ENCODE measurements around the gene MALSU1. TPM values are rescaled to one million over a fixed set of nuclear protein-coding genes. Genes with fewer than 3 reads are reported as not detected.

The MALSU1 gene
- polyA plus RNA-seq, 1 of the 3 experiments (the other 2 are of a cell fraction): 102 TPM

DNA sequence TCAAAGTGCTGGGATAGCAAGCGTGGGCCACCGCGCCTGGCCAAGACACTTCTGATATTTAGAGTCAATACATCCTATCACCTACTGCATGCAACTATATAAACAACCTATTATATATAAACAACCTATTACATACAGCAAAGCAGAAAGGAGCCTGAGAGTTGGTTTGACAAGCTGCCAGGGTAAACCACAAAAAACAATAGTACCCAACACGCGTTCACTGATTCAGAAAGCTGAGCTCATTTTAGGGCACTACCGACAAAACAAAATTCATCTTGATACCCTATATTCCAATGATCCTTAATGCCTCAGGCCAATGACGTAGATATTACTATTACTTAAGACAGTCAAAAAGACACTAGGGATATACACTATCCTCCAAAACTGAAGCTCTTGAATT, 16.2 kb downstream of the MALSU1 start:
- Histone ChIP-seq H3K27ac (ENCODE audit: low read depth in 2 of 2, low read length in 1 of 2) (no peak overlapping the region), H3K79me2 (ENCODE audit: insufficient read depth) (peaks cover 17% of the 10 kb centered on the region), H3K9ac (no peak overlapping the region), H4K20me1 (ENCODE audit: insufficient read depth) (no peaks in the 10 kb centered on the region), H3K27me3 (ENCODE audit: insufficient read depth) (no peaks in the 10 kb centered on the region), H3K4me1 (ENCODE audit: control insufficient read depth in 1 of 2, insufficient read depth in 2 of 2, low read depth in 1 of 2, low read length in 1 of 2) (no peaks in the 10 kb centered on the region), H3K9me2 (no peaks in the 10 kb centered on the region), H3F3A (replicated peaks; ENCODE audit: insufficient read depth) (peaks cover 38% of the 10 kb centered on the region), H3K4me3 (ENCODE audit: low read depth in 2 of 2, low read length in 1 of 2) (no peak overlapping the region), H3K9me3 (no peaks in the 10 kb centered on the region), H3K4me2 (no peak overlapping the region), H3K36me3 (replicated peaks in 1 of 2; ENCODE audit: control insufficient read depth in 1 of 2, insufficient read depth in 2 of 2, low read length in 1 of 2) (peaks cover 74 to 92% of the 10 kb centered on the region in 2 experiments), H2AFZ (ENCODE audit: low read depth) (no peak overlapping the region)
- 88% methylated on average over 7 of the region's 7 CpGs for WGBS (ENCODE audit: low lambda C conversion rate)
- ChIA-PET POLR2A (no interaction called here), CTCF (interaction anchor here (0.7 to 3.2 kb wide), 5 partner anchors 21 to 231 kb away, joined by 3 to 10 read pairs (median 4); no protein-coding TSS in a partner anchor)
- TF ChIP-seq TAF1 (IDR thresholded peaks at IDR 0.05; ENCODE audit: borderline replicate concordance, low read depth, low read length): no peak
- no peak for TF ChIP-seq SIN3A (IDR thresholded peaks at IDR 0.05; ENCODE audit: borderline replicate concordance, low read depth, low read length)
- TF ChIP-seq, protein P1, sequence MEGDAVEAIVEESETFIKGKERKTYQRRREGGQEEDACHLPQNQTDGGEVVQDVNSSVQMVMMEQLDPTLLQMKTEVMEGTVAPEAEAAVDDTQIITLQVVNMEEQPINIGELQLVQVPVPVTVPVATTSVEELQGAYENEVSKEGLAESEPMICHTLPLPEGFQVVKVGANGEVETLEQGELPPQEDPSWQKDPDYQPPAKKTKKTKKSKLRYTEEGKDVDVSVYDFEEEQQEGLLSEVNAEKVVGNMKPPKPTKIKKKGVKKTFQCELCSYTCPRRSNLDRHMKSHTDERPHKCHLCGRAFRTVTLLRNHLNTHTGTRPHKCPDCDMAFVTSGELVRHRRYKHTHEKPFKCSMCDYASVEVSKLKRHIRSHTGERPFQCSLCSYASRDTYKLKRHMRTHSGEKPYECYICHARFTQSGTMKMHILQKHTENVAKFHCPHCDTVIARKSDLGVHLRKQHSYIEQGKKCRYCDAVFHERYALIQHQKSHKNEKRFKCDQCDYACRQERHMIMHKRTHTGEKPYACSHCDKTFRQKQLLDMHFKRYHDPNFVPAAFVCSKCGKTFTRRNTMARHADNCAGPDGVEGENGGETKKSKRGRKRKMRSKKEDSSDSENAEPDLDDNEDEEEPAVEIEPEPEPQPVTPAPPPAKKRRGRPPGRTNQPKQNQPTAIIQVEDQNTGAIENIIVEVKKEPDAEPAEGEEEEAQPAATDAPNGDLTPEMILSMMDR (IDR thresholded peaks at IDR 0.05): no peak
- TF ChIP-seq GABPA (IDR thresholded peaks at IDR 0.05; ENCODE audit: low read depth): no peak
- TF ChIP-seq ELF1 (IDR thresholded peaks at IDR 0.05): no peak
- no peak for TF ChIP-seq EZH2phosphoT487 (IDR thresholded peaks at IDR 0.05; ENCODE audit: borderline replicate concordance, low read depth)
- no peak for TF ChIP-seq CHD2 (IDR thresholded peaks at IDR 0.05; ENCODE audit: low read length, partially characterized antibody)
- TF ChIP-seq MXI1 (IDR thresholded peaks at IDR 0.05; ENCODE audit: low read depth, low read length): no peak
- TF ChIP-seq NFIC (IDR thresholded peaks at IDR 0.05; ENCODE audit: borderline replicate concordance): no peak
- TF ChIP-seq POLR2AphosphoS5 (IDR thresholded peaks at IDR 0.05; ENCODE audit: low read depth, low read length): no peak
- TF ChIP-seq RFX5 (IDR thresholded peaks at IDR 0.05; ENCODE audit: low read length): no peak
- TF ChIP-seq, protein P2, sequence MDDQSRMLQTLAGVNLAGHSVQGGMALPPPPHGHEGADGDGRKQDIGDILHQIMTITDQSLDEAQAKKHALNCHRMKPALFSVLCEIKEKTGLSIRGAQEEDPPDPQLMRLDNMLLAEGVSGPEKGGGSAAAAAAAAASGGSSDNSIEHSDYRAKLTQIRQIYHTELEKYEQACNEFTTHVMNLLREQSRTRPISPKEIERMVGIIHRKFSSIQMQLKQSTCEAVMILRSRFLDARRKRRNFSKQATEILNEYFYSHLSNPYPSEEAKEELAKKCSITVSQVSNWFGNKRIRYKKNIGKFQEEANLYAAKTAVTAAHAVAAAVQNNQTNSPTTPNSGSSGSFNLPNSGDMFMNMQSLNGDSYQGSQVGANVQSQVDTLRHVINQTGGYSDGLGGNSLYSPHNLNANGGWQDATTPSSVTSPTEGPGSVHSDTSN (IDR thresholded peaks at IDR 0.05): no peak
- no peak for TF ChIP-seq GATA2 (CRISPR knock-in tag; IDR thresholded peaks at IDR 0.05)
- no peak for TF ChIP-seq FOXJ3 (CRISPR knock-in tag; IDR thresholded peaks at IDR 0.05)
- no peak for TF ChIP-seq FOSL2 (IDR thresholded peaks at IDR 0.05; ENCODE audit: borderline replicate concordance, low read depth)
- no peak for TF ChIP-seq RAD21 (IDR thresholded peaks at IDR 0.05; ENCODE audit: low read length)
- DNase-seq: no peak

DNA sequence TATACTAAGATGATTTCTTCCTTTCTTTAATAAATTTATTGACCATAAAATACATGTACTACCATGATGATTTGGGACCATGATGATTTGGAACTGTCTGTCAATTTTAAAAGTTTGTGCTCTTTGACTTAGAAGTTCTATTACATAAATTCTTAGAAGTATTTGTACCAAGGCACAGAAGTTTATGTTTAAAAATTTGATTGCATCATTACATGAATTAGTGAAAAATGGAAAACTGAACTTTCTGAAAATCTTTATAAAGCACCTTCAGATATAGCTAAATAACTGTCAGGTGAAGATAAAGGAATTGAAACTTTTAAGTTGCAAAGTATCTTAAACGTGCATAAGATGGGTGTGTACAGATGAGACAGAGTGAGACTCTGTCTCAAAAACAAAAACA, 32.0 kb downstream of the MALSU1 start:
- Histone ChIP-seq H3K9me3 (no peaks in the 10 kb centered on the region), H3K4me2 (no peak overlapping the region), H3K9ac (no peak overlapping the region), H4K20me1 (ENCODE audit: insufficient read depth) (peaks cover 5% of the 10 kb centered on the region; the same call in 1 of the 2 replicates), H3K79me2 (ENCODE audit: insufficient read depth) (peaks cover 56% of the 10 kb centered on the region), H3K36me3 (replicated peaks in 1 of 2; ENCODE audit: control insufficient read depth in 1 of 2, insufficient read depth in 2 of 2, low read length in 1 of 2) (peaks cover 22 to 51% of the 10 kb centered on the region in 2 experiments), H2AFZ (ENCODE audit: low read depth) (no peak overlapping the region), H3K4me3 (ENCODE audit: low read depth in 2 of 2, low read length in 1 of 2) (no peak overlapping the region), H3F3A (replicated peaks; ENCODE audit: insufficient read depth) (peaks cover 43% of the 10 kb centered on the region), H3K9me2 (no peaks in the 10 kb centered on the region), H3K4me1 (ENCODE audit: control insufficient read depth in 1 of 2, insufficient read depth in 2 of 2, low read depth in 1 of 2, low read length in 1 of 2) (peaks cover 8 to 33% of the 10 kb centered on the region in 2 experiments), H3K27me3 (ENCODE audit: insufficient read depth) (no peaks in the 10 kb centered on the region), H3K27ac (ENCODE audit: low read depth in 2 of 2, low read length in 1 of 2) (peak overlapping the region in 1 of 2 experiments; percentile 99; a peak in 1 of 4 replicates)
- CTCF ChIA-PET: interaction anchor here (0.6 to 1.4 kb wide), 2 partner anchors 18 to 22 kb away, joined by 3 to 4 read pairs; no protein-coding TSS in a partner anchor
- TF ChIP-seq SMC3 (IDR thresholded peaks at IDR 0.05; ENCODE audit: low read depth, low read length) (no peak), TEAD4 (IDR thresholded peaks at IDR 0.05; ENCODE audit: borderline replicate concordance, insufficient read depth) (no peak)
- TF ChIP-seq, protein P3, sequence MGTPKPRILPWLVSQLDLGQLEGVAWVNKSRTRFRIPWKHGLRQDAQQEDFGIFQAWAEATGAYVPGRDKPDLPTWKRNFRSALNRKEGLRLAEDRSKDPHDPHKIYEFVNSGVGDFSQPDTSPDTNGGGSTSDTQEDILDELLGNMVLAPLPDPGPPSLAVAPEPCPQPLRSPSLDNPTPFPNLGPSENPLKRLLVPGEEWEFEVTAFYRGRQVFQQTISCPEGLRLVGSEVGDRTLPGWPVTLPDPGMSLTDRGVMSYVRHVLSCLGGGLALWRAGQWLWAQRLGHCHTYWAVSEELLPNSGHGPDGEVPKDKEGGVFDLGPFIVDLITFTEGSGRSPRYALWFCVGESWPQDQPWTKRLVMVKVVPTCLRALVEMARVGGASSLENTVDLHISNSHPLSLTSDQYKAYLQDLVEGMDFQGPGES (IDR thresholded peaks at IDR 0.05; ENCODE audit: low read depth, low read length): no peak
- 94% methylated on average over 1 of the region's 1 CpG for WGBS (ENCODE audit: low lambda C conversion rate)
- no peak for DNase-seq
- POLR2A ChIA-PET: no interaction called here
